ENCODE data around the gene FRMD4A.

Gene FRMD4A

GRCh38 chr10:13813550-13813949, 517.2 kb downstream of the FRMD4A start:
- ChIA-PET CTCF (interaction anchor here (1.3 to 1.8 kb wide), 3 partner anchors 10 to 18 kb away, joined by 3 to 5 read pairs (median 4); no protein-coding TSS in a partner anchor), POLR2A (no interaction called here)
- no peak for TF ChIP-seq CTCF (IDR thresholded peaks at IDR 0.05; ENCODE audit: control extremely low read depth, extremely low read depth, low read depth, missing control alignments)
- DNase-seq (ENCODE audit: extremely low spot score) = no peak

- CTCF ChIA-PET = interaction anchor here (1.3 to 1.8 kb wide), 3 partner anchors 9 to 19 kb away, joined by 3 to 5 read pairs (median 4); no protein-coding TSS in a partner anchor
- no peak for TF ChIP-seq CTCF (IDR thresholded peaks at IDR 0.05; ENCODE audit: control extremely low read depth, extremely low read depth, low read depth, missing control alignments)
- POLR2A ChIA-PET = no interaction called here
- no peak for DNase-seq (ENCODE audit: extremely low spot score)
Measured at GRCh38 chr10:13812804-13813203, 517.9 kb downstream of the FRMD4A start.

- DNase-seq (ENCODE audit: extremely low spot score) = no peak
- ChIA-PET POLR2A (no interaction called here), CTCF (interaction anchor here (1.2 to 1.3 kb wide), 2 partner anchors 21 to 59 kb away, joined by 3 to 4 read pairs; no protein-coding TSS in a partner anchor)
- TF ChIP-seq CTCF (IDR thresholded peaks at IDR 0.05; ENCODE audit: control extremely low read depth, extremely low read depth, low read depth, missing control alignments) = no peak
Measured at GRCh38 chr10:13810568-13810967, 520.2 kb downstream of the FRMD4A start.

GRCh38 chr10:13809427-13809826, 521.3 kb downstream of the FRMD4A start:
- DNase-seq (ENCODE audit: extremely low spot score) = no peak
- ChIA-PET CTCF (interaction anchor here (1.3 kb wide), 1 partner anchor 60 kb away, joined by 4 read pairs; no protein-coding TSS in a partner anchor), POLR2A (no interaction called here)
- no peak for TF ChIP-seq CTCF (IDR thresholded peaks at IDR 0.05; ENCODE audit: control extremely low read depth, extremely low read depth, low read depth, missing control alignments)

GRCh38 chr10:13808556-13809391, 522.0 kb downstream of the FRMD4A start:
- no peak for DNase-seq (ENCODE audit: extremely low spot score)
- ChIA-PET CTCF (interaction anchor here (1.1 kb wide), 1 partner anchor 31 kb away, joined by 3 read pairs; no protein-coding TSS in a partner anchor), POLR2A (no interaction called here)
- TF ChIP-seq CTCF (IDR thresholded peaks at IDR 0.05; ENCODE audit: control extremely low read depth, extremely low read depth, low read depth, missing control alignments) = no peak

- no peak for TF ChIP-seq CTCF (IDR thresholded peaks at IDR 0.05; ENCODE audit: control extremely low read depth, extremely low read depth, low read depth, missing control alignments)
- ChIA-PET CTCF (interaction anchor here (0.8 to 1.0 kb wide), 3 partner anchors 15 to 20 kb away, joined by 3 to 4 read pairs (median 3); no protein-coding TSS in a partner anchor), POLR2A (no interaction called here)
- no peak for DNase-seq (ENCODE audit: extremely low spot score)
Measured at GRCh38 chr10:13806419-13806818, 524.3 kb downstream of the FRMD4A start.
